Activated CD4-positive, alpha-beta memory T cell treated with anti-CD3 and anti-CD28 coated beads, Interleukin-2, amount 10 ng/mL, durations not matched to agents 7 days and 5 days (primary cell): ENCODE data around the gene OCEL1. TPM values are rescaled to one million over a fixed set of nuclear protein-coding genes. Genes with fewer than 3 reads are reported as not detected.
A peak's percentile ranks its signal among the peaks of the same experiment; 100 is the strongest.
"Not testable (repeated sequence)": the region's sequence is repeated elsewhere in the genome, so short reads cannot be mapped to it uniquely, and the experiment has no call there.

Experiments
- CTCF ChIA-PET: fragments of 350-600 bp; sonication (Branson Sonifier 250); formaldehyde crosslinking; loops from one replicate; lab custom pipeline; 2021; ENCODE audit warnings: antibody characterized with exemption, inconsistent platforms; lab: Charles Lee
- POLR2A ChIA-PET: fragments of 350-600 bp; sonication (Branson Sonifier 250); formaldehyde crosslinking; loops from one replicate; lab custom pipeline; 2021; ENCODE audit warnings: antibody characterized with exemption; lab: Charles Lee
- DNase-seq: peaks from one replicate; pipeline ENCODE4 v3.0.0-alpha.2; 2020
- H3K27ac Mint-ChIP-seq: one replicate; pipeline ENCODE4 v1.8.0; 2021; ENCODE audit warnings: mild to moderate bottlenecking, mixed read lengths
- H3K27me3 Mint-ChIP-seq: one replicate; pipeline ENCODE4 v1.8.0; 2021; ENCODE audit warnings: mixed read lengths
- H3K36me3 Mint-ChIP-seq: one replicate; pipeline ENCODE4 v1.8.0; 2021; ENCODE audit warnings: low read depth, mixed read lengths
- H3K4me1 Mint-ChIP-seq: one replicate; pipeline ENCODE4 v1.8.0; 2021; ENCODE audit warnings: mixed read lengths
- H3K4me3 Mint-ChIP-seq: one replicate; pipeline ENCODE4 v1.8.0; 2021; ENCODE audit warnings: mild to moderate bottlenecking, mixed read lengths
- H3K9me3 Mint-ChIP-seq: one replicate; pipeline ENCODE4 v1.8.0; 2021; ENCODE audit warnings: mixed read lengths
- total RNA-seq, 2 experiments: library from RNA; stranded (reverse); gene quantifications; one replicate each; pipeline ENCODE4 v1.2.3, GENCODE V29; 2021

The OCEL1 gene
- total RNA-seq, 2 experiments from 2014 or later: 20.9 to 22.6 TPM

- CTCF ChIA-PET: interaction anchor here (1.1 to 7.9 kb wide), 5 partner anchors 18 to 58 kb away, joined by 3 to 64 read pairs (median 6); partner anchors contain the start of genes ANKLE1 and DDA1
- POLR2A ChIA-PET: interaction anchor here (1.0 to 1.3 kb wide), 4 partner anchors 12 to 156 kb away, joined by 3 read pairs; partner anchors contain the start of genes MVB12A and OCEL1
Measured at GRCh38 chr19:17263712-17264640, 38.0 kb downstream of the OCEL1 start.

GRCh38 chr19:17264641-17264979 is 38.6 kb downstream of the OCEL1 start, which contains the start of gene USHBP1:
USHBP1 (minus strand) TSS chr19:17264745; CDS start chr19:17264299, 446 bp downstream.
- Mint-ChIP-seq H3K4me1 (peaks cover 35% of the 10 kb centered on the region), H3K27ac (no peak within 1 kb of the TSS), H3K4me3 (no peak within 1 kb of the TSS), H3K9me3 (no peaks in the 10 kb centered on the region), H3K27me3 (no peaks in the 10 kb centered on the region), H3K36me3 (no peaks in the 10 kb centered on the region)
- DNase-seq: no peak
- CTCF ChIA-PET: interaction anchor here (1.0 to 7.9 kb wide), 8 partner anchors 9 to 199 kb away, joined by 3 to 64 read pairs (median 4); partner anchors contain the start of genes ANKLE1 and DDA1
- POLR2A ChIA-PET: interaction anchor here (0.8 to 1.5 kb wide), 5 partner anchors 12 to 155 kb away, joined by 3 read pairs; partner anchors contain the start of genes MVB12A and OCEL1

More at GRCh38 chr19:17263712-17264640, 38.0 kb downstream of the OCEL1 start:
- no peak overlapping the region for H3K4me3 Mint-ChIP-seq
- DNase-seq: no peak
- H3K9me3 Mint-ChIP-seq: no peaks in the 10 kb centered on the region
- peaks cover 34% of the 10 kb centered on the region for H3K4me1 Mint-ChIP-seq
- no peaks in the 10 kb centered on the region for H3K27me3 Mint-ChIP-seq
- H3K36me3 Mint-ChIP-seq: no peaks in the 10 kb centered on the region
- no peak overlapping the region for H3K27ac Mint-ChIP-seq

- Mint-ChIP-seq H3K27me3 (no peaks in the 10 kb centered on the region), H3K4me1 (peaks cover 32% of the 10 kb centered on the region), H3K36me3 (peaks cover 3% of the 10 kb centered on the region), H3K27ac (no peak overlapping the region), H3K4me3 (no peak overlapping the region), H3K9me3 (no peaks in the 10 kb centered on the region)
- CTCF ChIA-PET: interaction anchor here (0.6 to 2.9 kb wide), 11 partner anchors 8 to 230 kb away, joined by 3 to 33 read pairs (median 6); partner anchors contain the start of genes ABHD8, ANKLE1 and DDA1
- POLR2A ChIA-PET: interaction anchor here (1.5 to 4.2 kb wide), 3 partner anchors 15 to 40 kb away, joined by 3 to 26 read pairs (median 6); partner anchors contain the start of genes ANKLE1 and OCEL1
- no peak for DNase-seq
Measured at GRCh38 chr19:17266026-17266425, 40.0 kb downstream of the OCEL1 start.

- H3K9me3 Mint-ChIP-seq: no peaks in the 10 kb centered on the region
- POLR2A ChIA-PET: interaction anchor here (0.5 to 4.2 kb wide), 12 partner anchors 14 to 222 kb away, joined by 3 to 26 read pairs (median 4); partner anchors contain the start of genes ANKLE1, BST2, DDA1 and HAUS8
- peaks cover 8% of the 10 kb centered on the region for H3K36me3 Mint-ChIP-seq
- peak overlapping the region; percentile 85 for H3K4me3 Mint-ChIP-seq
- H3K27ac Mint-ChIP-seq: peak overlapping the region; percentile 47
- peaks cover 31% of the 10 kb centered on the region for H3K4me1 Mint-ChIP-seq
- CTCF ChIA-PET: interaction anchor here (0.6 to 2.9 kb wide), 19 partner anchors 9 to 825 kb away, joined by 3 to 33 read pairs (median 4); partner anchors contain the start of genes ABHD8, ANKLE1, DDA1 and MRPL34
- no peaks in the 10 kb centered on the region for H3K27me3 Mint-ChIP-seq
- DNase-seq: no peak
Measured at GRCh38 chr19:17266589-17266974, 40.6 kb downstream of the OCEL1 start.

GRCh38 chr19:17266975-17267788 is 41.2 kb downstream of the OCEL1 start, which contains the start of gene BABAM1:
BABAM1 (plus strand) TSS chr19:17267443; CDS start chr19:17268807, 1,364 bp downstream.
- POLR2A ChIA-PET: interaction anchor here (0.5 to 4.2 kb wide), 19 partner anchors 8 to 919 kb away, joined by 3 to 26 read pairs (median 4); partner anchors contain the start of genes ANKLE1, BST2, CCDC124 and DDA1
- H3K9me3 Mint-ChIP-seq: no peaks in the 10 kb centered on the region
- H3K27ac Mint-ChIP-seq: peak within 1 kb of the TSS; percentile 47
- H3K36me3 Mint-ChIP-seq: peaks cover 9% of the 10 kb centered on the region
- peak; percentile 97 for DNase-seq
- no peaks in the 10 kb centered on the region for H3K27me3 Mint-ChIP-seq
- peaks cover 31% of the 10 kb centered on the region for H3K4me1 Mint-ChIP-seq
- CTCF ChIA-PET: interaction anchor here (0.6 to 2.9 kb wide), 19 partner anchors 9 to 825 kb away, joined by 3 to 33 read pairs (median 4); partner anchors contain the start of genes ABHD8, ANKLE1, DDA1 and MRPL34
- peak within 1 kb of the TSS; percentile 85 for H3K4me3 Mint-ChIP-seq

- ChIA-PET CTCF (interaction anchor here (0.7 to 2.9 kb wide), 5 partner anchors 14 to 496 kb away, joined by 3 to 33 read pairs (median 10); partner anchors contain the start of gene ANKLE1), POLR2A (interaction anchor here (4.2 kb wide), 1 partner anchor 12 kb away, joined by 26 read pairs; the partner anchor contains the start of gene ANKLE1)
- Mint-ChIP-seq H3K27me3 (no peaks in the 10 kb centered on the region), H3K36me3 (peaks cover 11% of the 10 kb centered on the region), H3K4me3 (peak overlapping the region; percentile 49), H3K4me1 (peaks cover 28% of the 10 kb centered on the region), H3K27ac (no peak overlapping the region), H3K9me3 (no peaks in the 10 kb centered on the region)
- no peak for DNase-seq
Measured at GRCh38 chr19:17268754-17269153, 42.7 kb downstream of the OCEL1 start.

GRCh38 chr19:17274892-17275291 is 48.9 kb downstream of the OCEL1 start:
- H3K4me3 Mint-ChIP-seq, H3K9me3 Mint-ChIP-seq, POLR2A ChIA-PET, H3K27me3 Mint-ChIP-seq, CTCF ChIA-PET, DNase-seq, H3K27ac Mint-ChIP-seq, H3K4me1 Mint-ChIP-seq: not testable (repeated sequence)
- H3K36me3 Mint-ChIP-seq: peaks cover 37% of the 10 kb centered on the region

- H3K27ac Mint-ChIP-seq: no peak overlapping the region
- peaks cover 34% of the 10 kb centered on the region for H3K36me3 Mint-ChIP-seq
- H3K4me3 Mint-ChIP-seq: no peak overlapping the region
- no peaks in the 10 kb centered on the region for H3K9me3 Mint-ChIP-seq
- no peak for DNase-seq
- H3K4me1 Mint-ChIP-seq: peaks cover 2% of the 10 kb centered on the region
- CTCF ChIA-PET: no interaction called here
- no peaks in the 10 kb centered on the region for H3K27me3 Mint-ChIP-seq
- POLR2A ChIA-PET: interaction anchor here (1.0 kb wide), 1 partner anchor 11 kb away, joined by 3 read pairs; the partner anchor contains the start of gene USHBP1
Measured at GRCh38 chr19:17275441-17276175, 49.6 kb downstream of the OCEL1 start.

Other genes with a start within 250 kb of the OCEL1 start
- 1 to 10 TPM; 1.2 to 1.4 TPM for gene CPAMD8, start 199.4 kb upstream of the OCEL1 start, total RNA-seq
- 10 to 100 TPM; 37.0 to 40.6 TPM for gene HAUS8, start 150.8 kb upstream of the OCEL1 start, total RNA-seq
- 100 to 1,000 TPM; 190 to 203 TPM for gene MYO9B, start 150.4 kb upstream of the OCEL1 start, total RNA-seq
- 10 to 100 TPM; 19.9 to 20.4 TPM for gene USE1, start 10.9 kb upstream of the OCEL1 start, total RNA-seq
- gene NR2F6, start 19.7 kb downstream of the OCEL1 start, total RNA-seq: 1 to 10 TPM; 5.7 to 6.5 TPM
- gene USHBP1, start 38.5 kb downstream of the OCEL1 start, total RNA-seq: under 1 TPM; 0.38 to 0.45 TPM
- gene BABAM1, start 41.2 kb downstream of the OCEL1 start, total RNA-seq: 100 to 1,000 TPM in 1 of 2 experiments, 10 to 100 TPM in 1; 98.5 to 100 TPM
- 1 to 10 TPM; 7.6 to 8.2 TPM for gene ANKLE1, start 55.7 kb downstream of the OCEL1 start, total RNA-seq
- 10 to 100 TPM; 10.6 to 12.2 TPM for gene ABHD8, start 77.2 kb downstream of the OCEL1 start, total RNA-seq
- 10 to 100 TPM; 82.8 to 98.3 TPM for gene MRPL34, start 79.6 kb downstream of the OCEL1 start, total RNA-seq
- gene DDA1, start 83.3 kb downstream of the OCEL1 start, total RNA-seq: 10 to 100 TPM; 58.6 to 61.2 TPM
- gene ANO8, start 108.6 kb downstream of the OCEL1 start, total RNA-seq: 10 to 100 TPM; 20.2 TPM
- gene GTPBP3, start 111.3 kb downstream of the OCEL1 start, total RNA-seq: 10 to 100 TPM; 30.2 to 34.2 TPM
- gene PLVAP, start 151.1 kb downstream of the OCEL1 start, total RNA-seq: not detected
- 1 to 10 TPM; 4.9 to 7.0 TPM for gene CCDC194, start 168.0 kb downstream of the OCEL1 start, total RNA-seq
- 100 to 1,000 TPM; 288 to 301 TPM for gene BST2, start 179.4 kb downstream of the OCEL1 start, total RNA-seq
- 10 to 100 TPM; 44.5 to 45.3 TPM for gene MVB12A, start 193.8 kb downstream of the OCEL1 start, total RNA-seq
- not detected for gene TMEM221, start 222.4 kb downstream of the OCEL1 start, total RNA-seq
- gene NXNL1, start 234.7 kb downstream of the OCEL1 start, total RNA-seq: not detected
- gene SLC27A1, start 244.3 kb downstream of the OCEL1 start, total RNA-seq: 1 to 10 TPM; 3.6 to 4.1 TPM